Esophagus muscularis mucosa (tissue), 4 donors: ENCODE results near the gene ATG13. TPM values are rescaled to one million over a fixed set of nuclear protein-coding genes. Genes with fewer than 3 reads are reported as not detected.

Experiments used
- DNase-seq: peaks from one replicate; pipeline ENCODE4 v3.0.0-alpha.2; 2017; ENCODE audit errors: extremely low spot score
- H3K27ac ChIP-seq, 4 donors: fragments of 200-600 bp; sonication (generic); replicated peaks in 1 of 4; 1 replicate in 3 of 4; 2 replicates in 1 of 4; pipeline ENCODE4 v1.5.1; 2016 to 2019; ENCODE audit warnings: mild to moderate bottlenecking in 1 of 4
- H3K27me3 ChIP-seq, 4 donors: fragments of 200-600 bp; sonication (generic); one replicate each; pipeline versions ENCODE4 v1.5.1 to v1.6.0; 2016 to 2019
- H3K36me3 ChIP-seq, 4 donors: fragments of 200-600 bp; sonication (generic); one replicate each; pipeline ENCODE4 v1.5.1; 2016 to 2019
- H3K4me1 ChIP-seq, 4 donors: fragments of 200-600 bp; sonication (generic); one replicate each; pipeline ENCODE4 v1.5.1; 2016 to 2019
- H3K4me3 ChIP-seq, 4 donors: fragments of 200-600 bp; sonication (generic); 1 replicate in 2 of 4; 2 replicates in 2 of 4; pipeline ENCODE4 v1.5.1; 2016 to 2019; ENCODE audit warnings: mild to moderate bottlenecking in 4 of 4, moderate library complexity in 1 of 4
- H3K9me3 ChIP-seq, 4 donors: fragments of 200-600 bp; sonication (generic); 1 replicate in 3 of 4; 2 replicates in 1 of 4; pipeline ENCODE4 v1.5.1; 2016 to 2019
- CTCF ChIP-seq, 3 experiments: fragments of 200-600 bp in 2 of 3; fragments of 450-650 bp in 1 of 3; sonication (generic) in 2 of 3; IDR thresholded peaks; one replicate each; pipeline ENCODE4 v1.5.1; 2017 to 2019; ENCODE audit warnings: antibody characterized with exemption in 3 of 3, mild to moderate bottlenecking in 2 of 3, moderate library complexity in 1 of 3
- EP300 ChIP-seq: sonication (generic); formaldehyde crosslinking; IDR thresholded peaks from one replicate; pipeline ENCODE4 v1.6.1; 2017; ENCODE audit warnings: antibody characterized with exemption
- POLR2A ChIP-seq: fragments of 450-650 bp; IDR thresholded peaks from one replicate; pipeline ENCODE4 v1.6.1; 2017; ENCODE audit warnings: antibody characterized with exemption, moderate library complexity, mild to moderate bottlenecking, low read depth
- POLR2AphosphoS5 ChIP-seq, 2 donors: sonication (generic); formaldehyde crosslinking; IDR thresholded peaks; one replicate each; pipeline ENCODE4 v1.6.1; 2017; ENCODE audit warnings: antibody characterized with exemption in 2 of 2
- WGBS: methylation state at CpG from one replicate; pipeline ENCODE4 v1.1.5; 2018; 5-methylcytosine and 5-hydroxymethylcytosine counted together
- intact Hi-C: fragments of 100-400 bp; cut with DNase I; formaldehyde crosslinking; loops from one replicate; pipeline ENCODE4 v1.15.1; 2023
- total RNA-seq, 4 donors: library from RNA; depleted of rRNA; stranded (reverse); fragments of >200 nt; gene quantifications; one replicate each; pipeline versions ENCODE4 v1.1.0 to v1.2.1, GENCODE V29; 2016

The ATG13 gene
- total RNA-seq, 4 donors from 2014 or later, result 68.7 to 74.3 (median 72.1) TPM

- no peak for TF ChIP-seq CTCF (IDR thresholded peaks at IDR 0.05)
- no peak for TF ChIP-seq EP300
- no peak for TF ChIP-seq POLR2AphosphoS5 (IDR thresholded peaks at IDR 0.05)
- no peak for TF ChIP-seq POLR2A
- intact Hi-C loops, result no loop called here
- H3K4me3 ChIP-seq, result no peak overlapping the region
- H3K36me3 ChIP-seq, result no peaks in the 10 kb centered on the region
- no peak for DNase-seq
- H3K27ac ChIP-seq, result no peak overlapping the region
- no peaks in the 10 kb centered on the region for H3K27me3 ChIP-seq
- no peaks in the 10 kb centered on the region for H3K9me3 ChIP-seq
- WGBS, result 90% methylated on average over 5 of the region's 5 CpGs
- H3K4me1 ChIP-seq, result peaks cover 9 to 29% (median 26%) of the 10 kb centered on the region in 4 donors
Measured at GRCh38 chr11:46611526-46612304, 5.6 kb upstream of the ATG13 start.

- WGBS, result 82% methylated on average over 2 of the region's 2 CpGs
- Histone ChIP-seq H3K4me3 (no peak overlapping the region), H3K27ac (no peak overlapping the region), H3K27me3 (no peaks in the 10 kb centered on the region), H3K9me3 (no peaks in the 10 kb centered on the region), H3K4me1 (peaks cover 9 to 29% (median 26%) of the 10 kb centered on the region in 4 donors), H3K36me3 (no peaks in the 10 kb centered on the region)
- no peak for DNase-seq
- intact Hi-C loops, result no loop called here
- no peak for TF ChIP-seq CTCF (IDR thresholded peaks at IDR 0.05)
- TF ChIP-seq POLR2A, result no peak
- no peak for TF ChIP-seq EP300
- TF ChIP-seq POLR2AphosphoS5 (IDR thresholded peaks at IDR 0.05), result no peak
Measured at GRCh38 chr11:46612326-46612725, 5.0 kb upstream of the ATG13 start.

GRCh38 chr11:46615756-46616155 is 1.6 kb upstream of the ATG13 start:
- peaks cover 18 to 59% (median 55%) of the 10 kb centered on the region in 4 donors for H3K4me1 ChIP-seq
- H3K36me3 ChIP-seq, result peaks cover 0 to 11% (median 7%) of the 10 kb centered on the region in 4 donors
- intact Hi-C loops, result loop anchor here (2.0 kb wide), 1 partner anchor 225 kb away; the partner anchor contains the start of gene CHRM4
- 98% methylated on average over 7 of the region's 7 CpGs for WGBS
- no peak for TF ChIP-seq CTCF (IDR thresholded peaks at IDR 0.05)
- no peak for TF ChIP-seq POLR2A
- TF ChIP-seq EP300, result no peak
- no peak for TF ChIP-seq POLR2AphosphoS5 (IDR thresholded peaks at IDR 0.05)
- DNase-seq, result no peak
- no peak overlapping the region for H3K4me3 ChIP-seq
- H3K27ac ChIP-seq, result no peak overlapping the region
- no peaks in the 10 kb centered on the region for H3K9me3 ChIP-seq
- no peaks in the 10 kb centered on the region for H3K27me3 ChIP-seq

- intact Hi-C loops, result loop anchor here (2.0 kb wide), 1 partner anchor 226 kb away; the partner anchor contains the start of gene CHRM4
- H3K27me3 ChIP-seq, result no peaks in the 10 kb centered on the region
- H3K4me3 ChIP-seq, result peak overlapping the region; percentile 66 to 92 (median 86)
- no peaks in the 10 kb centered on the region for H3K9me3 ChIP-seq
- TF ChIP-seq POLR2A, result no peak
- TF ChIP-seq CTCF (IDR thresholded peaks at IDR 0.05), result no peak
- no peak for TF ChIP-seq EP300
- no peak for TF ChIP-seq POLR2AphosphoS5 (IDR thresholded peaks at IDR 0.05)
- 1% methylated on average over 14 of the region's 15 CpGs for WGBS
- H3K4me1 ChIP-seq, result peaks cover 18 to 65% (median 59%) of the 10 kb centered on the region in 4 donors
- peak overlapping the region; percentile 90 to 97 (median 96) for H3K27ac ChIP-seq
- no peak for DNase-seq
- peaks cover 0 to 20% (median 16%) of the 10 kb centered on the region in 4 donors for H3K36me3 ChIP-seq
Measured at GRCh38 chr11:46616551-46617133, 711 bp upstream of the ATG13 start.
